T-helper 2 cell treated with Interferon-gamma antibody and Interleukin-4, amounts not matched to agents 5 μg/mL and 100 μg/mL, for 36 hours (primary cell): Measurements from ENCODE around the gene TLN1.

Experiments used
- DNase-seq: peaks from one replicate; pipeline ENCODE4 v3.0.0; 2021; ENCODE audit warnings: low spot score
- H3K27ac Mint-ChIP-seq: one replicate; pipeline ENCODE4 v1.8.0; 2021; ENCODE audit warnings: mild to moderate bottlenecking, mixed read lengths
- H3K27me3 Mint-ChIP-seq: one replicate; pipeline ENCODE4 v1.8.0; 2021; ENCODE audit warnings: low read depth, mixed read lengths
- H3K36me3 Mint-ChIP-seq: one replicate; pipeline ENCODE4 v1.8.0; 2021; ENCODE audit warnings: low read depth, mixed read lengths
- H3K4me1 Mint-ChIP-seq: one replicate; pipeline ENCODE4 v1.8.0; 2021; ENCODE audit warnings: low read depth, mixed read lengths
- H3K4me3 Mint-ChIP-seq: one replicate; pipeline ENCODE4 v1.8.0; 2022; ENCODE audit warnings: mild to moderate bottlenecking, moderate library complexity, mixed read lengths
- H3K9me3 Mint-ChIP-seq: one replicate; pipeline ENCODE4 v1.8.0; 2021; ENCODE audit warnings: mixed read lengths

TLN1 gene

GRCh38 chr9:35698231-35698630, 33.8 kb downstream of the TLN1 start:
- no peak overlapping the region for H3K27ac Mint-ChIP-seq
- no peak for DNase-seq
- peaks cover 27% of the 10 kb centered on the region for H3K36me3 Mint-ChIP-seq
- H3K27me3 Mint-ChIP-seq: no peaks in the 10 kb centered on the region
- no peaks in the 10 kb centered on the region for H3K4me1 Mint-ChIP-seq
- no peak overlapping the region for H3K4me3 Mint-ChIP-seq
- H3K9me3 Mint-ChIP-seq: no peaks in the 10 kb centered on the region

GRCh38 chr9:35697486-35697885, 34.5 kb downstream of the TLN1 start:
- Mint-ChIP-seq H3K4me1 (no peaks in the 10 kb centered on the region), H3K27me3 (no peaks in the 10 kb centered on the region), H3K36me3 (peaks cover 20% of the 10 kb centered on the region), H3K27ac (no peak overlapping the region), H3K4me3 (no peak overlapping the region), H3K9me3 (no peaks in the 10 kb centered on the region)
- DNase-seq: no peak

- peak; percentile 44 for DNase-seq
- Mint-ChIP-seq H3K9me3 (no peaks in the 10 kb centered on the region), H3K27ac (no peak overlapping the region), H3K4me3 (no peak overlapping the region), H3K36me3 (peaks cover 20% of the 10 kb centered on the region), H3K4me1 (no peaks in the 10 kb centered on the region), H3K27me3 (no peaks in the 10 kb centered on the region)
Observed at GRCh38 chr9:35696520-35697215, 35.3 kb downstream of the TLN1 start.

GRCh38 chr9:35695943-35696401, 36.0 kb downstream of the TLN1 start:
- H3K27me3 Mint-ChIP-seq: no peaks in the 10 kb centered on the region
- H3K4me3 Mint-ChIP-seq: no peak overlapping the region
- H3K4me1 Mint-ChIP-seq: peaks cover 4% of the 10 kb centered on the region
- DNase-seq: no peak
- peaks cover 20% of the 10 kb centered on the region for H3K36me3 Mint-ChIP-seq
- no peaks in the 10 kb centered on the region for H3K9me3 Mint-ChIP-seq
- H3K27ac Mint-ChIP-seq: no peak overlapping the region

GRCh38 chr9:35691757-35692301, 40.2 kb downstream of the TLN1 start:
- H3K27me3 Mint-ChIP-seq: no peaks in the 10 kb centered on the region
- DNase-seq: no peak
- no peaks in the 10 kb centered on the region for H3K9me3 Mint-ChIP-seq
- peaks cover 8% of the 10 kb centered on the region for H3K36me3 Mint-ChIP-seq
- H3K4me1 Mint-ChIP-seq: peaks cover 13% of the 10 kb centered on the region
- H3K27ac Mint-ChIP-seq: no peak overlapping the region
- H3K4me3 Mint-ChIP-seq: peak overlapping the region; percentile 84

- H3K27ac Mint-ChIP-seq: peak overlapping the region; percentile 26
- peak overlapping the region; percentile 84 for H3K4me3 Mint-ChIP-seq
- peaks cover 13% of the 10 kb centered on the region for H3K4me1 Mint-ChIP-seq
- H3K27me3 Mint-ChIP-seq: no peaks in the 10 kb centered on the region
- H3K9me3 Mint-ChIP-seq: no peaks in the 10 kb centered on the region
- no peak for DNase-seq
- peaks cover 2% of the 10 kb centered on the region for H3K36me3 Mint-ChIP-seq
Observed at GRCh38 chr9:35691334-35691650, 40.7 kb downstream of the TLN1 start.

- Mint-ChIP-seq H3K4me3 (peak overlapping the region; percentile 84), H3K4me1 (peaks cover 13% of the 10 kb centered on the region), H3K27ac (peak overlapping the region; percentile 26), H3K27me3 (no peaks in the 10 kb centered on the region), H3K9me3 (no peaks in the 10 kb centered on the region), H3K36me3 (no peaks in the 10 kb centered on the region)
- peak; percentile 11 for DNase-seq
Observed at GRCh38 chr9:35690614-35691333, 41.2 kb downstream of the TLN1 start.

GRCh38 chr9:35690294-35690613, 41.7 kb downstream of the TLN1 start:
- H3K4me3 Mint-ChIP-seq: peak overlapping the region; percentile 69
- no peaks in the 10 kb centered on the region for H3K27me3 Mint-ChIP-seq
- peaks cover 13% of the 10 kb centered on the region for H3K4me1 Mint-ChIP-seq
- H3K36me3 Mint-ChIP-seq: no peaks in the 10 kb centered on the region
- no peak for DNase-seq
- no peaks in the 10 kb centered on the region for H3K9me3 Mint-ChIP-seq
- H3K27ac Mint-ChIP-seq: no peak overlapping the region

GRCh38 chr9:35689542-35690293, 42.3 kb downstream of the TLN1 start, which contains the start of gene TPM2:
TSS of gene TPM2 (minus strand) at chr9:35689925. CDS start at chr9:35689817, 108 bp downstream.
- Mint-ChIP-seq H3K9me3 (no peaks in the 10 kb centered on the region), H3K4me3 (peak within 1 kb of the TSS; percentile 84), H3K4me1 (peaks cover 13% of the 10 kb centered on the region), H3K36me3 (no peaks in the 10 kb centered on the region), H3K27ac (no peak within 1 kb of the TSS), H3K27me3 (no peaks in the 10 kb centered on the region)
- DNase-seq: no peak

- peaks cover 13% of the 10 kb centered on the region for H3K4me1 Mint-ChIP-seq
- H3K36me3 Mint-ChIP-seq: no peaks in the 10 kb centered on the region
- no peaks in the 10 kb centered on the region for H3K9me3 Mint-ChIP-seq
- peak; percentile 11 for DNase-seq
- no peak overlapping the region for H3K27ac Mint-ChIP-seq
- no peaks in the 10 kb centered on the region for H3K27me3 Mint-ChIP-seq
- H3K4me3 Mint-ChIP-seq: peak overlapping the region; percentile 45
Observed at GRCh38 chr9:35688558-35689541, 43.1 kb downstream of the TLN1 start.

- no peaks in the 10 kb centered on the region for H3K36me3 Mint-ChIP-seq
- peak overlapping the region; percentile 45 for H3K4me3 Mint-ChIP-seq
- peaks cover 13% of the 10 kb centered on the region for H3K4me1 Mint-ChIP-seq
- no peak for DNase-seq
- H3K27me3 Mint-ChIP-seq: no peaks in the 10 kb centered on the region
- H3K9me3 Mint-ChIP-seq: no peaks in the 10 kb centered on the region
- no peak overlapping the region for H3K27ac Mint-ChIP-seq
Observed at GRCh38 chr9:35687972-35688557, 43.9 kb downstream of the TLN1 start.

GRCh38 chr9:35687306-35687705, 44.7 kb downstream of the TLN1 start:
- Mint-ChIP-seq H3K27ac (no peak overlapping the region), H3K36me3 (no peaks in the 10 kb centered on the region), H3K4me1 (peaks cover 13% of the 10 kb centered on the region), H3K27me3 (no peaks in the 10 kb centered on the region), H3K4me3 (no peak overlapping the region), H3K9me3 (no peaks in the 10 kb centered on the region)
- no peak for DNase-seq
